Skeletal muscle tissue (tissue), 4 donors: ENCODE results near the gene PLCH1. TPM values are rescaled to one million over a fixed set of nuclear protein-coding genes. Genes with fewer than 3 reads are reported as not detected.

ENCODE experiments used
- H3K27ac ChIP-seq: one replicate; pipeline ENCODE4 v1.7.0; 2013; ENCODE audit warnings: mild to moderate bottlenecking, low read depth, low read length, inconsistent platforms
- H3K27me3 ChIP-seq, 3 donors: one replicate each; pipeline ENCODE4 v1.7.0; 2013; ENCODE audit warnings: low read length in 3 of 3; ENCODE audit not compliant: control insufficient read depth in 3 of 3, insufficient read depth in 3 of 3
- H3K36me3 ChIP-seq, 3 donors: one replicate each; pipeline ENCODE4 v1.7.0; 2013; ENCODE audit warnings: low read length in 3 of 3; ENCODE audit not compliant: control insufficient read depth in 3 of 3, insufficient read depth in 3 of 3
- H3K4me1 ChIP-seq, 3 donors: one replicate each; pipeline ENCODE4 v1.7.0; 2013; ENCODE audit warnings: low read length in 3 of 3, mild to moderate bottlenecking in 3 of 3; ENCODE audit not compliant: control insufficient read depth in 3 of 3, insufficient read depth in 3 of 3
- H3K4me3 ChIP-seq, 3 donors: one replicate each; pipeline ENCODE4 v1.7.0; 2013; ENCODE audit warnings: low read length in 3 of 3
- H3K9ac ChIP-seq, 3 donors: one replicate each; pipeline ENCODE4 v1.7.0; 2013; ENCODE audit warnings: low read length in 3 of 3, mild to moderate bottlenecking in 3 of 3, moderate library complexity in 2 of 3, low read depth in 1 of 3
- H3K9me3 ChIP-seq, 3 donors: one replicate each; pipeline ENCODE4 v1.7.0; 2013; ENCODE audit warnings: low read length in 3 of 3; ENCODE audit not compliant: control insufficient read depth in 3 of 3
- total RNA-seq: library from RNA; depleted of rRNA; stranded (reverse); fragments of >200 nt; gene quantifications from one replicate; pipeline ENCODE4 v1.2.3, GENCODE V29; 2014
- donor health status: Osteomylitis.

Gene PLCH1
- total RNA-seq, 1 donor from 2014 or later = 0.52 TPM

DNA sequence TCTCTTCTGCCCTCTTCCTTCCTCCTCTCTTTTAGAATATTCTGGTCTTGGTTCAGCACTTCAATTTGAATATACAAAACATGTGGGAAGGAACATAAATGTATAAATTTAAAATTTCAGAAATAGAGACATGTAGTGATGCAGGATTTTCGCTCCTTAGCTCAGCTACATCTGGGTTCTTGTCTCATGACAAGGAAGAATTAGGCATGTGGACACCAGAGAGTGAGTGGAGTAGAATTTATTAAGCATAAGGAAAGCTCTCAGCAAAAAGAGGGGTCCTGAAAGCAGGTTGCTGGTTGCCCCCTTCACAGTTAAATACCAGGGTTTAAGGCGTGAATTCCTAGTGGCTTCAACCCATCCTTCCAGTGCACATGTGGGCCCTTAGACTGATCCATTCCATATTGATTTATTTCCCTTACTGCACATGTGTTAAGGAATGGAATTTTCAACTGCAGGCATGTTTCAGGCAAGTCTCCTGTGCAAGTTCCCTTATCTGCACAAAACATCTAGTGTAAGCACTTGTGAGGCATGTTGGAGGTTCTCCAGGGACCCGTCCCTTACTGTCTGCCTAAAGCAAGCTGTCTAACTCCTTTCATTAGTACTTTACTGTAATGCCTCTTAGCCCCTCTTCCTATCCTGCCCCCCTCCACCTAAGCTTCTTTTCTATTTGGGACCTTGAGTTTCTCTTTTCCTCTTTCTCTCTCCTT is 318.2 kb downstream of the PLCH1 start:
- H3K27ac ChIP-seq = no peak overlapping the region
- H3K27me3 ChIP-seq = no peaks in the 10 kb centered on the region
- H3K4me3 ChIP-seq = no peak overlapping the region
- no peak overlapping the region for H3K9ac ChIP-seq
- H3K4me1 ChIP-seq = no peaks in the 10 kb centered on the region
- H3K9me3 ChIP-seq = peaks cover 0 to 19% (median 6%) of the 10 kb centered on the region in 3 donors
- H3K36me3 ChIP-seq = no peaks in the 10 kb centered on the region

DNA sequence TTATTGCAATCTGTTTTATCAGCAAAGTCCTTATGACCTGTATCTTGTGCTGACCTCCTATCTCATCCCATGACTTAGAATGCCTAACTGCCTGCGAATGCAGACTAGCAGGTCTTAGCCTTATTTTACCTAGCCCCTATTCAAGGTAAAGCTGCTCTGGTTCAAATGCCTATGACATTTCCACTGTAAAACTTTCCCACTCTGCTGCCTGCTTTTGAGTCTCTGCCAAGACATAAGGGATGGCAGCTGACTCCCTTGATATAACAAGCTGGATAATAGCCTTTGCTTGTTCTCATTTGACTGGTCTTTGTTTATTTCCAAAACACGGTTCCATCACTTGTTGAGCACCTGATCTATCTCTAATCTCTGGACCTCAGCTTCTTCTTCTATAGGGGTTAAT is 319.5 kb downstream of the PLCH1 start:
- Histone ChIP-seq H3K9ac (no peak overlapping the region), H3K4me3 (no peak overlapping the region), H3K9me3 (peaks cover 0 to 19% (median 6%) of the 10 kb centered on the region in 3 donors), H3K27ac (no peak overlapping the region), H3K36me3 (no peaks in the 10 kb centered on the region), H3K27me3 (no peaks in the 10 kb centered on the region), H3K4me1 (no peaks in the 10 kb centered on the region)

DNA sequence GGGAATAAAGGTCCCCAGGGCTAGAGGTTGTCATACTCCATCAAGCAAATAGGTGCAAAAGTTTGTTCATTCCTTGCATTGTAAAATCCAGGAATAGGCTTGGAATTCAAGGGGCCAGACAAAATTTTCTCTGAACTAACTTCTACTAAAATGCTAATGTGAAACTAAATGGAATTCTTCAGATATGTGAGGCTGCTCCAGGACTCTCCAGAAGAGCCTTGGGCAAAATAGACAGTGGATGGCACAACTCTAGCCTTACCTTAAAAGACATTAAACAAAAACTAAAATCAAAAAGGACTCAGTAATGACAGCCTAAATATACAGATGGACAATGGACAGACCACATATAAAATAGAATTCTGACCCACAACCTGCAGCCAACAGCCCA is 320.6 kb downstream of the PLCH1 start:
- Histone ChIP-seq H3K9ac (no peak overlapping the region), H3K9me3 (peaks cover 0 to 19% (median 6%) of the 10 kb centered on the region in 3 donors), H3K4me1 (no peaks in the 10 kb centered on the region), H3K4me3 (no peak overlapping the region), H3K36me3 (no peaks in the 10 kb centered on the region), H3K27ac (no peak overlapping the region), H3K27me3 (no peaks in the 10 kb centered on the region)

DNA sequence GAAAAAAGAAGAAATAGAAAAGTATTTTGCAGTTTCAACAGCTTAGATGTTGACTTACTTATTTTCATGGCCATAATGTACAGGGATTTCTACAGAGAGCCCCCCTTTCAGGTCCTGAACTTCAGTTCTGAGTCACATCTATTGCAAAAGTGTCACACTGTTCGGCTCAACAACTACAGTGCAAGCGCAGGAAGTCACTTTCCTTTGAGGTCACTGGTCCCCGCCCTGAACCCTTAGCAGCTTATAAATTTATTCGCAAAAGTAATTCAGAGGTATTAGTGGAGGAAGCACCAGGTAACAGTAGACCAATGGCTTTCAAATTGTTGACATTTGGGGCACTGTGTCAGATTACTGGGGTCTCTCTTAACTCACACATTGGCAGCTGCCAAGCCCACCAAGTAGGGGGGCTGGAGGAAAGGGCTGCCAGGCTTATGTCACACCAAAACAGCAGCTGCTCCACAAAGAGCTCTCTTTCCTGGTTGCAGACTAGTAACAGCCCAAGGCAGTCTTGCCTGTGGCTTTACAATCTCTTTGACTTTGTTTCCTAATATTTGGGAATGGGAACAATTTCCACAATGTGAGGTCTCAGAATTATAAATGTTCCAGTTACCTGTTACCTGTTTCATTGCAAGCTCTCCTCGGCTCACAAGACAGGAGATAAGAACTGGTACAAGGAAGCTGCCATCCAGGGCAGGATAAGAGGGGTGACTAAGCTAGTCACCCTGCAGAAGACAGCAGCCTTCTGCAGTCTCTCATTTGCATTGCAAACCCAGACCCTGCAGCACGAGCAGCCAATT is 321.1 kb downstream of the PLCH1 start:
- H3K36me3 ChIP-seq = no peaks in the 10 kb centered on the region
- H3K4me1 ChIP-seq = no peaks in the 10 kb centered on the region
- no peak overlapping the region for H3K9ac ChIP-seq
- H3K9me3 ChIP-seq = peaks cover 0 to 15% (median 4%) of the 10 kb centered on the region in 3 donors
- no peak overlapping the region for H3K27ac ChIP-seq
- H3K27me3 ChIP-seq = no peaks in the 10 kb centered on the region
- no peak overlapping the region for H3K4me3 ChIP-seq

DNA sequence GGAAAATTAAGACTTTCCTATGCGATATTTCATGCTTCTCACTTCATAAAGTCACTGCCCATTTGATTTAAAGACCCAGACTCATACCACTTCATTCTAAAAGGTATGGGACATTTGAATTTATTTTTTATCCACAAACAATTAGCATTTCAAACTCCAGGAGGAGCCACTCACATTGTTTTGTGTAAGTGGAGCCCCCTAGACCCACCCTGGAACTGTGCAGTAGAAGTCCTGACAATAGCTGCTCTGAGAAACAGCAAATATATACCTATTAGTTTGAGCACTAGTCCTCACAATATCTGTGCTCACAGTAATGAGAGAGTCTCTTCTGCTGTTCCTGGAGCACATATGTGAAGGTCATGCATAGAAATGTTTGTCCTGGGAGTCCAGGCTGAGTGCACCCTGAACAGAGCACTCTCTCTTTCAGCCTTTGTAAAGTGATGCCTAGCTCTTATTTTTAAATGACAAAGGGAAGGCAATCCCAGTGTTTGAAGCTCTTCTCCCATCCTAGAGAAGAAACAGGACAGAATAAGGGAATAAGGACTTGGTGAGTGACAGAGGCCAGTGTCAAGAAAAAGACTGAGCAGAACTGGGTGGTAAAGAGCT is 323.9 kb downstream of the PLCH1 start:
- Histone ChIP-seq H3K9ac (no peak overlapping the region), H3K27ac (no peak overlapping the region), H3K27me3 (no peaks in the 10 kb centered on the region), H3K4me1 (no peaks in the 10 kb centered on the region), H3K4me3 (no peak overlapping the region), H3K9me3 (peaks cover 0 to under 1% (median 0%) of the 10 kb centered on the region in 3 donors), H3K36me3 (no peaks in the 10 kb centered on the region)

DNA sequence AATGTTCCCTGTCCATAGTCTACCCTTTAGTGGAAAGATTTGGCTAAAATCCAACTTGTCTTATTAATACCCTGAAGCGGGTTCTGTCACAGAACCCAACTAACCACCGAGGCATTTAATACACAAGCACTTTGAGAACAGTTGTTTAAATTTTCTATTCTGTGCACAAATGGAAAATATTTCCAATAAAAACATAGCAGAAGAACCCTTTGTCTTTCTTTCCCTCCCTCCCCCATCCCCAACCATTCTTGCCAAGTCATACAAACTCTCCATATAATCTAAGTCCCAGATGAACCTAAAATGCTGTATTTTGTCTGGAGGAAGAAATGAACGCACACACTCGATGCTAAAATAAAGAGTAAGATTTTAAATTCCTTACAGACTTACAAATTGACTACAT is 324.5 kb downstream of the PLCH1 start:
- no peaks in the 10 kb centered on the region for H3K27me3 ChIP-seq
- no peak overlapping the region for H3K27ac ChIP-seq

DNA sequence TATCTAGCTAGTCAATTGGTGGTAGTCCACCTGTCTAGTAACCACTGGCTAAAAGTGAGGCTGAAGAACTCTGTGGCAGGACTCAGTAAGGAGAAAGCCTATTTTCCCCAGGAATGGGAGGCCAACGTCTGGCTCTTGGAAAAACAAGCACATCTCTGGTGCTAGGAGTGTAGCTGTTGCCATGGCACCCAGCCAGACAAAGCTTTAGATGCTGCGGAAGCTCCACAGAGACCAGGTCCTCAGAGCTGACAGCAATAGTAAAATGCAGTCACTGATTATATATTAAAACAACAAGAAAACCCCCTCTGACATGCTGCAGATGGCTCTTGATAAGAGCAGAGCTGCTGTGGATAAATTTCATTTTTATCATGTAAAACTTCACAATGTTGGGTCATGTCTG is 326.5 kb downstream of the PLCH1 start:
- Histone ChIP-seq H3K27ac (no peak overlapping the region), H3K4me3 (no peak overlapping the region), H3K9ac (no peak overlapping the region), H3K36me3 (no peaks in the 10 kb centered on the region), H3K27me3 (no peaks in the 10 kb centered on the region), H3K9me3 (no peaks in the 10 kb centered on the region), H3K4me1 (no peaks in the 10 kb centered on the region)

More for the DNA sequence above, 324.5 kb downstream of the PLCH1 start:
- Histone ChIP-seq H3K4me1 (no peaks in the 10 kb centered on the region), H3K9ac (no peak overlapping the region), H3K9me3 (no peaks in the 10 kb centered on the region), H3K36me3 (no peaks in the 10 kb centered on the region), H3K4me3 (no peak overlapping the region)

DNA sequence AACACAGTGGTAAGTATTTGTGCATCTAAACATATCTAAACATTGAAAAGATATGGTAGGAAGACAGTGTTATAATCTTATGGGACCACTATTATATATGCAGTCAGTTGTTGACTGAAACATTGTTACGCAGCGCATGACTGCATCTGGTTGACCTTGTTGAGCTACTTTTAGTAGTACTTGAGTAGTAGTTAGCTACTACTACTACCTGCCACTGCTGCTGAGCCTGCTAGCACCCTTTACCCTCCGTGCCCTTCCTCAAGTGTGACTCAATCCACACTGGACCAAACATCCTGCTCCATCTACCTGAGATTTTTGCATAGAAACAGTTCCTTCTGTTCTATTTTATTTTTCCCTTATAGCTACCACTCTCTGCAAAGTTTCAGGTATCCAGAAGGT is 327.8 kb downstream of the PLCH1 start:
- no peaks in the 10 kb centered on the region for H3K4me1 ChIP-seq
- no peak overlapping the region for H3K9ac ChIP-seq
- no peak overlapping the region for H3K4me3 ChIP-seq
- no peaks in the 10 kb centered on the region for H3K36me3 ChIP-seq
- no peaks in the 10 kb centered on the region for H3K27me3 ChIP-seq
- no peaks in the 10 kb centered on the region for H3K9me3 ChIP-seq
- no peak overlapping the region for H3K27ac ChIP-seq

DNA sequence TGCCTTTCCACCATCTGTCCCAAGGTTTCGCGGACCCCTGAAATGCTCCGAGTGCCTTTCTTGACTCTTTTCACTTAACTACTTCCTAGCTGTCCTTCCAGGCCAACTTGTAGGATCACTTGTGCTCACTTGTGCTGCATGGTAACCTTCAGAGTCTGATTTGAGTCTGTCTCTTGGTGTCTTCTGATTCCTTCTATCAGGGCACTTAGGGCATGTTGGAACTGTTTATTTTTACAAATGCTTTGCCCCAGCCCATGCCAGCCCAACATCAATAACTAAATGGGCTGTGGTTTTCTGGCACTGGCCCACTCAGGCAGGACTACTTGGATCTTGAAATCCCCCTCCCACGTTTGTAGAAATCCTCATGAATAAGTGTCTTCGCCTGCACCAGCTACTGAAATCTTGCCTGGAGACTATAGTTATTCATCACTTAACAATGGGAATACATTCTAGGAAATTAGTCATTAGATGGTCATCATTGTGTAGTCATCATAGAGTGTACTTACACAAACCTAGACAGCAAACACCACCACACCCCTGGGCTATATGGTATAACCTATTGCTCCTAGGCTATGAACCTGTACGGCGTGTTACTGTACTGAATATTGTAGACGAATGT is 328.3 kb downstream of the PLCH1 start:
- H3K27ac ChIP-seq = no peak overlapping the region
- no peaks in the 10 kb centered on the region for H3K27me3 ChIP-seq
- no peak overlapping the region for H3K9ac ChIP-seq
- no peak overlapping the region for H3K4me3 ChIP-seq
- H3K9me3 ChIP-seq = no peaks in the 10 kb centered on the region
- no peaks in the 10 kb centered on the region for H3K36me3 ChIP-seq
- no peaks in the 10 kb centered on the region for H3K4me1 ChIP-seq

DNA sequence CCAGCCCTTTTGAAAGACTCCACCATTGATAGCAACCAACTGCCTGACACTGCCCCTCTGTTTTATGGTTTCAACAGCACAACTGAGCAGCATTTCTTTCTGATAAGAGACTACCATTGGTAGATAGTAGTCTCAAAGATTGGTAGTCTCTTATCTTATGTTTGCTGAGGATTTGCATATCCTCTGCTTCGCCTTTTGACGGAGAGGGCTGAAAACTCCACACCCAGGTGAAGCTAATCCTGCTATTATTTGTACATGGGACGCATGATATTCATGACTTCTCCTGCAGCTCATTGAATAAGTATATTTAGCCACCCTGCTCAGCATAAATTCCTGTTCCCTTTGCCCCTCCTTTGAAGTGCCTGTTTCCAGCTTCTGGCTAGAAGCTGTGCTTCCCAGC is 332.0 kb downstream of the PLCH1 start:
- Histone ChIP-seq H3K27me3 (no peaks in the 10 kb centered on the region), H3K27ac (no peak overlapping the region), H3K9ac (no peak overlapping the region), H3K4me3 (no peak overlapping the region), H3K4me1 (no peaks in the 10 kb centered on the region), H3K9me3 (no peaks in the 10 kb centered on the region), H3K36me3 (no peaks in the 10 kb centered on the region)
